CD4-positive, alpha-beta T cell treated with Interleukin-10 for 1 hour (primary cell): ENCODE data around the gene B3GAT3.
"Not testable (repeated sequence)": the region's sequence is repeated elsewhere in the genome, so short reads cannot be mapped to it uniquely, and the experiment has no call there.

Source experiments
- DNase-seq: peaks from one replicate; pipeline ENCODE4 v3.0.0-alpha.2; 2020

Gene B3GAT3

DNA sequence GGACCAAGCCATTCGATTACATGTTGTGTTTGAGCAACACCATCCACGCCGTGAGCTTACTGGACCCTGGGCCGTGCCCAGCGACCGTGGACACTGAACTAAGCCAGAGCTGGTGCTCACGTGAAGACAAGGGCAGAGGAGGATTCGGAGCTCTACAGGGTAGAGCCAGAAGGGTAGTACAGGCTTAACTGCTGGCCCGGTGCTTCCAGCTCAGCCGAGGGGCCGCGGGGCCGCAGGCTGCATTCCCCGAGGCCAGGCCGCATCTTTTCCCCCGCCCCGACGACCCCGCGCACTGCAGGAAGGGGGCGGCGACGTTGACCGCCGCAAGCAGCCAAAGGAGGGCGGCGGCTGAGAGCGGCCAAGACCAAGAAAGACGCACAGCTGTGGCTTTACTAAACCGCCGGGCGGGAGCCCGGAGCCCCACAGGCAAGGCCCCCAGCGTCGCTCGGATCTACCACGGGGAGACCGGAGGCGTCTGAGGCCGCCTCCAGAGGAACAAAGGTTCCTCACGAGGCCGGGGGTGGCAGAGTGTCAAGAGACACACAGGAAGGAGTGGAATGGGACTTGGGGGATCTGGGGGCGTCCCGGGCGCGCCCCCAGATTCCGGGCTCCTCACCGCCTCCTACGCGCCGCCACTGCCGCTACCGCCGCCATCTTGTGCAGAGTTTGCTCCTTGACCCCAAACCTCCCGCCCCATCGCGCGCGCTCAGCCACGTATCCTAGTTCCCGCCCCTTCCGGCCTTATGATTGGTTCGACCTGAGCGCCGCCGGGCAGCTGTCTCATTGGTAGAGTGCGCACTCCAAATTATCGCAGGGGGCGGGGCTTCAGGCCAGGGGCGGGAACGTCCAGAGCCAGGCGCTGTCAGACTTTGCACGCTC, 24.4 kb upstream of the B3GAT3 start, which contains the start of gene GANAB:
Gene GANAB, minus strand, starts transcription at position 668 of the 879 bp plus-strand sequence. Its CDS starts 14 bp downstream, at position 654.
- peak; percentile 99 for DNase-seq

DNA sequence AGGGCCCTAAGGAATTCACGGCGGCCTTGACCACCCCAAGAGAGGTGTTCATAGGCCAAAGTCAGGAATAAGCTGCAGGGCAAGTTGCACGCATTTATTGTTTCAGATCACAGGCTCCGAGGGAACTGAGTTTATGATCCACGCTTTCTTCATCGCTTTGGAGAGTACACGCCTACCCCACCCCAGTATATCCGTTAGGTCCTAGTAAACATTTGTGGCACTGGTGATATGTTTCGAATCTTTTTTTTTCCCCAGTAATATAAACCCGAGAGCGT, 23.8 kb upstream of the B3GAT3 start:
- DNase-seq: no peak

DNA sequence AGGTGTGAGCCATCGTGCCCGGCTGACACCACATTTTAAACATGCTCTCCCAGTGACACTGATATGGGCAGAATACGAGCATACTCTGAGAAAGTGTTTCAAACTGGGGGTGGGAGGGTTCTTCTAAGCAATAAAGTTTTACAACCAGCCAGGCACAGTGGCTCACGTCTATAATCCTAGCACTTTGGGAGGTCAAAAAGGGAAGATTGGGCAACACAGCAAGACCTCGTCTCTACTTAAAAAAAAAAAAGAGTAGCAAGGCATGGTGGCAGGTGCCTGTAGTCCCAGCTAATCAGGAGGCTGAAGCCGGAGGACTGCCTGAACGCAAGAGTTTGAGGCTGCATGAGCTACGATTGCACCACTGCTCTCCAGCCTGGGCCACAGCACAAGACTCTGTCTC, 22.4 kb upstream of the B3GAT3 start:
- DNase-seq: no peak

DNA sequence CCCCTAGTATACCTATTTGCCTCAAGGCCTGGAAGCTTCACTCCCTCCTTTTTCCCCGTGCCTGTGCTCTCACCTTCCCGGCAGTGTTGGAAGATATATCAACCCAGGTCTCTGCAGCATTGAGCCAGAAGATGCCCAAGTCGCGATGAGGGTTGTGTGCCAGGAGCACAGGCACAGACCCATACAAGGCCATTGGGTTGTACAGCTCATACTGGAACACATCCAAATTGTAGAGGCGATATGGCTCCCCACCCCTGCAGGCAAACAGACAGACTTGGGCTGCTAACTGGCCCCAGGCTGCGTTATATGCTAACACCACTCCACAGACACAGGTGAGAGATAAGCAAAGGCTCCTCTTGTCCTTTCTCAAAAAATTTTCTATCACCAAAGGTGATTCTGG, 10.7 kb upstream of the B3GAT3 start:
- no peak for DNase-seq

DNA sequence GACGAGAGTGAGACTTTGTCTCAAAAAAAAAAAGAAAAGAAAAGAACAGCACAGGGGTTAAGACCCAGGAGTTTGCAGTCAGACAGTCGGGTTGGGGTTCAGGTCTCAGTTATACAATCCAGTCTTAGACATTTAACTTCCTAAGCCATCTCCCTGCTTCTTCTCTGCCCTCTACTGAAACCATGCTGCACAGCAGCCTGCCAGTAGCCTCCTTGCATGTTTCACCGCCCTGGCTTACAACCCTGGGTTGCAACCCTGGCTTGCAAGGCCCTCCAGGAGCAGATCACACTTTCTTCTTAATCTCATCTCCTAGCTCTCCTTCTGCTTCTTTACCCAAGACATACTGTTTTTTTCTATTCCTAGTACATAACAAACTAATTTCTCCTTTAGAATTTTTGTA, 5.9 kb upstream of the B3GAT3 start:
- no peak for DNase-seq

DNA sequence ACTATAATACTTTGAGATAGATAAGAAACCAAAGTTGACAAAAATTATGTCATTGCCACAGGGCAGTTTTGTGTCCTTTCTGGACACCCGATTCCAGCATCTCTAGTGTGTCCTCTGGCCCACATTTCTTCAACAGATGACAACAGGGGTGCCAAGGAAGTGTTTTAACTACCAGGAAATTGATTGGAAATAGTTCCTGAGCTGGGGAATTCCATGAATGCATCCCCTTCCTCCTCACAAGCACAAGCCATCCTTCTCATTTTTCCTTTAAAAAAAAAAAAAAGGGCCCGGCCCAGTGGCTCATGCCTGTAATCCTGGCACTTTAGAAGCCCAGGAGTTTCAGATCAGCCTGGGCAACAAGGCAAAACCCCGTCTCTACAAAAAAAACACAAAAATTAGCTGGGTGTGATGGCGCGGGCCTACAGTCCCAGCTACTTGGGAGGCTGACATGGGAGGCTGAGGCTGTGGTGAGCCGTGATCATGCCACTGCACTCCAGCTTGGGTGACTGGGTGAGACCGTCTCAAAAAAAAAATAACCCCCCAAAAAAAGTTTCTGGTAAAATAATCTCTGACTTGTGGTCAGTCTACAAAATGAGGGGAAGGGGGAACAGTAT, 797 bp upstream of the B3GAT3 start:
- no peak for DNase-seq

DNA sequence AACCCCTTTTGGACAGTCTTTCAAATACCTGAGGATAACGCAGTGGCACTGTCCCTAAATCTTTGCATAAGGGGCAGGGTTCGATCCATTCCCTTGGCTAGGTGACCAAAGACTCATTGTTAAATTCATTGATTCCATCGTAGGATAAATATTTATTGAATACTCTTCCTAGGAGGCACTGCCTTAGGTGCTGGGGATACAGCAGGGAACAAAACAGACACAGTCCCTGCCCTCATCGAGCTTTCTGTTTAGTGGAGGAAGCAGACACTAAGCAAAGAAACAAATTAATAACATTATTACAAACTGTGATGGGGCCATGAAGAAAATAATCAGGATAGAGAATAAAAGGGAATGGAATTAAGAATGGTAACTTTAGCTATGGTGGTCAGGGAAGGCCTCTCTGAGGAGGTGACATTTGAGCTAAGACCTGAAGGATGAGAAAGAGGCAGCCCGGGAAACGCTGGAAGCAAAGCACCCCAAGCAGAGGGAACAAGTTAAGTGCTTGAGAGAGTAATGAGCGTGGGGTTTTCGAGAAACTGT, 689 bp downstream of the B3GAT3 start:
- DNase-seq: no peak

DNA sequence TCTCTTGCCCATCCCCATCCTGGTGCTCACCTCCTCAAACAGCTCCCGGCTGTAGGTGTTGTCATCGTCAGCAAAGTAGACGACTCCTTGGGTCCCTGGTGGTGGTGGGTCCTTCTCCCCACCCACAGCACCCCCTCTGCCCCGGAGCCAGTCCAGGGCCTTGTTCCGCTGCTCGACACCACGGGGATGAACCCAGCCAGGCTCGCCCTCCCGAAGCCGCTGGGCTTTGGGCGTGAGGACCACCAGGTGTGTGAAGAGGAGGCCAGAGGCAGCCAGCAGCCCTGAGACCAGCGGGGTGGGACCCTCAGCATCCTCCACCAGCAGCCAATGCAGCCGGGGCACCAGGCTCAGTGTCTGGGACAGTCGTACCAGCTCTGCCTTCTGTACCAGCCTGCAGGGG, 4.8 kb downstream of the B3GAT3 start:
- DNase-seq: not testable (repeated sequence)

DNA sequence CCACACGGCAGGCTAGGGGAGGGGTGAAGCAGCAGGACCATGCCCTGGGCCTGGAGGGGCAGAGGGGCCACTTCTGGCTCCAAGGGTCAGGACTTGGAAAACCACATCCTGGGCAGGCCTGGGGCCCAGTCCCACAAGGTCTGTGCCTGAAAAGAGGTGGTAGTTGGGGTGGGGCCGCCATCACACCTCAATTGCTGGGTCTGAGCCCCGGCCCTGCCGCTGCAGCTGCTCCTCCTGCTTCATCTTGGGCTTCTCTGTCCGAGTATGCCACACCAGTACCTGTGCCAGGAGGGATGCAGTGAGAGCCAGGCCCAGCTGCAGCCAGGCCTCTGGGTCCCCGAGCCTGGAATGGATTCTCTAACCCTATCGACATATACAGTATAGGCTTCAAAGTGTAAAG, 6.3 kb downstream of the B3GAT3 start:
- DNase-seq: no peak

DNA sequence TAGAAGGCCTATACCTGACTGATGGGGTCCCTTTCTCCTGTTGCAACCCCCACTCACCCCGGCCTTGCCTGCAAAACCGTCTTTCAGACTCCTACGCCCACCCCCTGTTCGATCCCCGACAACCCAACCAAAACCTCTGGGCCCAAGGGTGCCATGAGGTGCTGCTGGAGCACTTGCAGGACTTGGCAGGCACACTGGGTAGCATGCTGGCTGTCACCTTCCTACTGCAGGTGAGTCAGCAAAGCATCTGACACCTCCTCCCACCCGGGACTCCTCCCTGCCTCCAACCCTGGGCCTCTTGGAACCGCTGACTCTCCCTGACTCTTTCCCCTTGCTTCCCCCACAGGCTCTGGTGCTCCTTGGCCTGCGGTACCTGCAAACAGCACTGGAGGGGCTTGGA, 7.5 kb downstream of the B3GAT3 start:
- DNase-seq: no peak

DNA sequence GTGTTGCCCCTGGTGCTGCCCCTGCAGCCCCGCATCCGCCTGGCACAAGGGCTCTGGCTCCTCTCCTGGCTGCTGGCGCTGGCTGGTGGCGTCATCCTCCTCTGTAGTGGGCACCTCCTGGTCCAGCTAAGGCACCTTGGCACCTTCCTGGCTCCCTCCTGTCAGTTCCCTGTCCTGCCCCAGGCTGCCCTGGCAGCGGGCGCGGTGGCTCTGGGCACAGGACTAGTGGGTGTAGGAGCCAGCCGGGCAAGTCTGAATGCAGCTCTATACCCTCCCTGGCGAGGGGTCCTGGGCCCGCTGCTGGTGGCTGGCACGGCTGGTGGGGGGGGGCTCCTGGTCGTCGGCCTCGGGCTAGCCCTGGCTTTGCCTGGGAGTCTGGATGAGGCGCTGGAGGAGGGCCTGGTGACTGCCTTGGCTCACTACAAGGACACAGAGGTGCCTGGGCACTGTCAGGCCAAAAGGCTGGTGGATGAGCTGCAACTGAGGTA, 8.5 kb downstream of the B3GAT3 start:
- no peak for DNase-seq

DNA sequence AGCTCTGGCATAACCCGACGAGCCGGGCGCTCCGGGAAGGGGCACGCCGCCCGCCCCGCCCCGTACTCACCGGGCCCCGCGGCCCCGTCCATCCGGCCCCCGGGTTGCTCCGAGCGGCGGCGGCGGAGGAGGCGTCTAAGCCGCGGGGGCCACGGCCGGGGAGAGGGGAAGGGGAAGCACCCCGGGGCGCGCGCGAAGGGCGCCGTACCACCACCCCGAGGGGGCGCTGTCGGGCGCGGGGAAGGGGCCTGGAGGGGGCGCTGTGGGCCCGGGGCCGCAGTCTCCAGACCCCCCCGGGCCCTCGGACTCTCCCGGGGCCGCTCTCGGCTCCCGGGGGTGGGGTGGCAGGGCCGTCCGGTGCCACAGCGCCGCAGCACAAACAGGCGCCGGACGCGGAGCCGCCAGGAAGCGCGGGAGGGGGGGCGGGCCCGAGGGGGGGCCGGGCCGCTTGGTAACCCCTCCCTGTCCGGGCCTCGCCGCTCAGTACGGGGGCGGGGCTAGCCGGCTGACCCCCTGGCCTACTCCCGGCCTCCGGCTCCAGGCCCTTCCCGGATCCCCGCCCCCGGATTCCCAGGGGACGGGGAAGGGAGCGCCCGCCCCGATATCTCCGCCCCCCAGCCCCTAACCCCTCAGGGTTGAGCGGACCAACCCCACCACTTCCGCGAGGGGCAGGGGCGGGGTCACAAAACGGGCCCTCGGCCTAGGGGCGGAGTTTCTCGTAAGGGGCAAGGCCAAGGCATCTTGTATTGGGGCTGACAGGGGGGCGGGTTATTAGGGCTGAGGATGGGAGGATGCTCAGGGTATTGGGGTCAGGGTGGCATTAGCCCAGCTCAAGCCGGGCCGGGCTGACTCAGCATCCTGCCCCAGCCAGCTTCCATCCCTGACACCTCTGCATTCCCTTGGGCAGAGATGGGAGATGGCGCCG, 9.2 kb downstream of the B3GAT3 start, which contains the start of the genes EML3 and ROM1:
Gene EML3, minus strand, starts transcription at position 410 of the 925 bp plus-strand sequence. Its CDS starts 318 bp downstream, at position 92.
Gene ROM1, plus strand, starts transcription at position 892 of the 925 bp plus-strand sequence. Its CDS starts 25 bp downstream, at position 917.
- DNase-seq: peak; percentile 95

DNA sequence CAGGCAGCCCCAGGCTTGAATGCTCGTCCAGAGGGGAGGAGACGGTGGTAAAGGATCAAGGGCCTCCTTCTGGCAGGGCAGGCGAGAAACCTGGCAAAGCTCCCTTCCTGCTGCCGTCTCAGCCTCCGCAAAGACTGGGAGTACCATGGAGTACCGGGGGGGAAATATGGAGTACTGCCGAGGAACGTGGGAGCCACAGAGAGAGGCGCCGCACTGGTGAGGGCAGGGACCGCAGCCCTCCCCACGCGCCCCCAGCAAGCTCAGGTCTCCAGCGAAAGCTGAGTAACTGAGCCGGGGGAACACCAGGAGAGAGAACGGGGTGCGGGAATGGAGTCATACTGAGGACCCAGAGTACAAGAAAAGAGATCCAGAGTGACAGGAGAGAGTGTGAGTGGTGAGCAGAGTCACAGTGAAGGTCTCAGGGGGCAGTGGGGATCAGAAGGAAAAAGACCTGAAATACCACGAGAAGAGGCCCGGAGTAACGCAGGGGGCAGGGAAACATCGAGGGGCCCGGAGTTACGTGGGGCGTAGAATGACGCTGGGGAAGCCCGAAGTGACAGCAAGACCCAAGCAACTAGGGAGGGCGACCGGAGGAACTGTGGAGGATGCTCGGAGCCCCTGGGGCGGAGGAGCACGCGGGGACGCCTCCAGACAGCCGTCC, 10.0 kb downstream of the B3GAT3 start:
- DNase-seq: no peak

DNA sequence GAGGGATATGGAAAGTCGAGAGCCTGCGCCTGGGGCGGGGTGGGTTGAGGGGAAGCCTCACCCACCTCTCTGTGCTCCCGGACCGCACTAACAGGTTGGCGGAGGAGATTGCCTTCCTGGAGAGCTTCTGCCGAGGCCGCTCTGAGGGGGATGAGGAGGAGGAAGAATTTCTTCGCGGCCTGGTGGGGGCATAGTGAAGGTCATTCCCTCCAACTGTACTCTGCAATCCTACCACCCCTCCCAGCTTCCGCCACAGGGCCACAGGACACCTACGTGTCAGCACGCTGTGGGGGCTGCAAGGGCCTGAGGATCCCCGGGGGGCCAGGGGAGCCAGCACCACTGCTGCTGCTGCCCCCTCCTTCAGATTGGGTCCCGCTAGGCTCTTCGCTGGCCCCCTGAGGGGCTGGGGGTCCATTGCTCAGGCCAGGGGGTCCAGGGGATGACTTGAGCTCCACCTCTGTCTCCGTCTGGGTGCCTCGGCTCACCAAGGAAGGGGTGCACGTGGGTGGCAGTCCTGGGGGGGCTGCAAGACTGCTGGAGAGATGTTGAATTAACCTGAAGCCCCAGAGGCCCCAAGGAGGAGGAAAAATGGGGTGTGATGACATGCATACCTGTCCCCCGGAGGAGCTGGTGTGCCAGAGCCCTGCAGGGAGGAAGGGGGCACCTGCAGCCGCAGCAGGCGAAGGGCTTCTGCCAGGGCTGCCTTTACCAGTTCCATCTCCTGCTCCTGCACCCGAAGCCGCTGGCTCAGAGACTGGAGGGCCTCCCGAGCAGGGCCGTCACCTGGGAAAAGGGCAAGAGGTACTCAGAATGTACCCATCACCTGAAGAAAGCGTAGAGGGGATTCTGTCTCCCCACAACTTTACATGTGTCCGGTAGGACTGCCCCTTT, 10.7 kb downstream of the B3GAT3 start:
- DNase-seq: no peak

DNA sequence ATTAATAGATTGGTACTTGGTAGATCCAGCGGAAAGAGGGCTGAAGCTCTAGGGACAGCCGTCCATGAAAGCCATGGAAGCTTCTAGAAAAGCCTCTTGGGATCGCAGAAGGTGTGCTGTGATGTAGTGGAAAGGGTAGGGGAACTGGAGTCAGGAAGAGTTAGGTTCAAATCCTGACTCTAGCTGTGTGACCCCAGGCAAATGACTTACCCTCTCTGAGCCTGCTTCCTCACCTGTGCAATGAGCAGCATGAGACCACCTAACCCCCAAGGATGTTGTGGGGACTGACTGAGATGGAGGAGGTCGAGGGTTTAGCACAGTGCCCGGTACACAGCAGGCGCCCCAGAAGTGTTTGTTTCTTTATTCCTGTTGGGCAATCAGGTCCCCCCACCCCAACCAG, 11.4 kb downstream of the B3GAT3 start:
- no peak for DNase-seq

DNA sequence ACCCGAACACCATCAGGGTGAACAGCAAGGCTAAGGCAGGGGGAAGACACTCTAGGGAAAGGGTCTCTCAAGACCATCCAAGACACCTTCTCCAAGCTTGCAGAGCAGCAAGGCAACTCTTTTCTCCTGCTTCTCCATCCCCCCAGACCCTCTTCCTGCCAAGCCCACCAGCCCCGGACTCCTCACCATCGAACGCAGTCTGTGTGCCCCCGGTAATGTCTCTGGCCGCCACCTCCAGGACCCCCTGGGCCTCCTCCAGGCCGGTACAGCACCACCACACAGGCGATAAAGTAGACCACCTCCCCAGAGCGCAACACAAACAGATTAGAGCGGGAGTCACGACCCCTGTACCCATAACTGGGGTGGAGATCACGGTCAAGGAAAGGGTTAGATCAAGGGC, 13.0 kb downstream of the B3GAT3 start:
- DNase-seq: no peak

DNA sequence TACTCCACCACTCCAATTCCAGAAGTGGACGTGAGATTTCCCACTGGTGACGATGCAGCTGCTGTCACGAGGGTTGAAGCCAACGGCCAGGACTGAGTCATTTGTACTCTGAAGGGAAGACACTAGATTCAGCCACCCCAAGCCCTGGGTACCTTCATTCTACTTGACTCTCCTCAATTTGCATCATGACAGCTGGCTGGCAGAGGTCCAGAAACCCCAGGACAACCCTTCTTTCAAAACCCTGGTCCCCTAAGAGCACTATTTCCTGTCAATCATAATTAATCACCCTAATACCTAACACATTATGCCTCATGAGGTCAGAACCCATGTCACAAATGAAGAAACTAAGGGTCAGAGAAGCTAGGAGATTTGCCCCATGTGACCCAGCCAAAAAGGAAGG, 14.1 kb downstream of the B3GAT3 start:
- no peak for DNase-seq

DNA sequence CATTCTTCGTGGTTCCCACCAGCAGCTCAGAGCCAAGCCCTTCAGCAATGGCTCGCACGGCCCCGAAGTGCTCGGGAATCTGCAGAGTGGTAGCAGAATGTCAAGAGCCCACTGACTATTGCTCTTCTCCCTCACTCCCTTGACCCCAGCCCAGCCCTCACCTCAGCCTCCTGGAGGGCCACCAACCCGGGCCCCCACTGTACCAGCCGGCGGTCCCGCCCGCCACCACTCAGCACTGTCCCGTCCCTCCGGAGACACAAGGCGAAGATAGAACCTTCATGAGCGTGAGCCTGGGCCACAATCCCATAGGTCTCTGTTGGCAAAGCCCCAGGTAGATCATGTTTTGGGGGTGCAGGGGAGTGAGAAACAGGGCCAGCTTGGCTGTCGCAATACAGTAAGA, 15.9 kb downstream of the B3GAT3 start:
- DNase-seq: no peak

DNA sequence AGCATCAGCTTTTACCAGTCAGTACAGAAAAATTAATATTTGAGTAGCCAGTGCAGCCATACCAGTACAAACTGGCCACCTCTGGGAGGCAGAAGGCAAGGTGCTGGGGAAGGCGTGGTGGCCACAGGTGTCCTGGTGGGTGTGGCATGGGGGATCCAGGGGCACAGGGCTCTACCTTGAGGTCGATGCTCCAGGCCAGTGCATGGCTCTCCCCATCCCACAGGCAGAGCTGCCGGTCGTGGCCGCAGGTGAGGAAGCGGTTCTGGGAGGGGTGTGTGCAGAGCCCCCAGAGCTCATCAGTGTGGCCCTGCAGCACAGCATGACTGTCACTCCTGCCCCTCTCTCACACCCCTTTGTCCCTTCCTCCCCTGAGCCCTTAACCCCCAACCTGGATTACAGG, 16.3 kb downstream of the B3GAT3 start:
- no peak for DNase-seq

DNA sequence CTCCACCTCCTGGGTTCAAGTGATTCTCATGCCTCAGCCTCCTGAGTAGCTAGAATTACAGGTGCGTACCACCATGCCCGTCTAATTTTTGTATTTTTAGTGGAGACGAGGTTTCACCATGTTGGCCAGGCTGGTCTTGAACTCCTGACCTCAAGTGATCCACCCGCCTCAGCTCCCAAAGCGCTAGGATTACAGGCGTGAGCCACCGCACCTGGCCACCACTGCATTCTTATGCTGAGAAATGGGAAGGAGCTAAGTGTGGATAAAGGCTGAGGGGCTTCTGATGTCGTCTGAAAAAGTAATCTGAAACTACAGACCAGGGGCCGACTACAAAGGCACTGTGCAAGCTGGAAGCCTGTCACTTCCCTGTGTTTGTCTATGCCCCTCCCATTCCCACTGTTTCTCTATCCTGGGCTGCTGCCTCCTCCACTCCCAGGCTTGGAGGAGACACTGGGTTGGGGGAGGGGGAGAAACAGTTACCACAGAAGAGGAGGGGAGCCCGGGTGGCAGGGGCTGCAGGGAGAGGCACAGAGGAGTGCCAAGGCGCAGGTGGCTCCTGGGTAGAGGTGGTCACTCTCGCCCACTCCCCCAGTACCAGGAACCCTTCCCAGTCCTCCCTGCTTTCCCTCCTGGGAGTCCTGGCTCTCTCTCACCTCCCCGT, 17.2 kb downstream of the B3GAT3 start:
- no peak for DNase-seq
